IPS DF 19.7 (cell line): Measurements from ENCODE around the gene PRKCE.

Experiments used
- DNase-seq: peaks from one replicate; pipeline ENCODE4 v3.0.0-alpha.2; 2013; ENCODE audit warnings: low read depth, low spot score

Gene PRKCE

GRCh38 chr2:45754131-45755010 lies 102.9 kb downstream of the PRKCE start:
- no peak for DNase-seq

- no peak for DNase-seq
These were observed 104.3 kb downstream of the PRKCE start for GRCh38 chr2:45755585-45756335.

GRCh38 chr2:45758018-45758417 lies 106.5 kb downstream of the PRKCE start:
- no peak for DNase-seq

- DNase-seq: no peak
These were observed 107.9 kb downstream of the PRKCE start for GRCh38 chr2:45759310-45759851.

GRCh38 chr2:45761635-45762034 lies 110.2 kb downstream of the PRKCE start:
- DNase-seq: no peak

- no peak for DNase-seq
These were observed 111.8 kb downstream of the PRKCE start for GRCh38 chr2:45763255-45763654.

GRCh38 chr2:45763797-45764196 lies 112.3 kb downstream of the PRKCE start:
- no peak for DNase-seq

GRCh38 chr2:45765007-45765727 lies 113.7 kb downstream of the PRKCE start:
- no peak for DNase-seq

- no peak for DNase-seq
These were observed 114.3 kb downstream of the PRKCE start for GRCh38 chr2:45765728-45766254.

GRCh38 chr2:45768208-45768607 lies 116.7 kb downstream of the PRKCE start:
- DNase-seq: no peak

- no peak for DNase-seq
These were observed 117.6 kb downstream of the PRKCE start for GRCh38 chr2:45769056-45769455.

- DNase-seq: no peak
These were observed 118.5 kb downstream of the PRKCE start for GRCh38 chr2:45769854-45770576.

GRCh38 chr2:45770811-45771210 lies 119.3 kb downstream of the PRKCE start:
- DNase-seq: no peak

GRCh38 chr2:45771261-45771660 lies 119.8 kb downstream of the PRKCE start:
- DNase-seq: no peak

GRCh38 chr2:45772038-45772437 lies 120.6 kb downstream of the PRKCE start:
- no peak for DNase-seq

- DNase-seq: no peak
These were observed 122.4 kb downstream of the PRKCE start for GRCh38 chr2:45773909-45774308.

GRCh38 chr2:45774688-45775244 lies 123.3 kb downstream of the PRKCE start:
- DNase-seq: no peak

- no peak for DNase-seq
These were observed 124.9 kb downstream of the PRKCE start for GRCh38 chr2:45776160-45776955.

- DNase-seq: no peak
These were observed 126.7 kb downstream of the PRKCE start for GRCh38 chr2:45777996-45778719.
